Choroid plexus epithelial cell (primary cell): ENCODE measurements around the gene C14orf39.

Source experiments
- DNase-seq: peaks from one replicate; pipeline ENCODE4 v3.0.0-alpha.2; 2010; ENCODE audit warnings: low read depth
- H3K4me3 ChIP-seq: 2 replicates; pipeline ENCODE4 v1.5.1; 2011; ENCODE audit warnings: low read depth, mild to moderate bottlenecking, control low read depth, low read length, moderate library complexity
- TF ChIP-seq, protein P1 (sequence below): conservative IDR thresholded peaks from 2 replicates; pipeline ENCODE4 v1.5.1; 2011; ENCODE audit warnings: low read depth, mild to moderate bottlenecking, control low read depth, inconsistent platforms, low read length, moderate library complexity

Gene C14orf39, protein sequence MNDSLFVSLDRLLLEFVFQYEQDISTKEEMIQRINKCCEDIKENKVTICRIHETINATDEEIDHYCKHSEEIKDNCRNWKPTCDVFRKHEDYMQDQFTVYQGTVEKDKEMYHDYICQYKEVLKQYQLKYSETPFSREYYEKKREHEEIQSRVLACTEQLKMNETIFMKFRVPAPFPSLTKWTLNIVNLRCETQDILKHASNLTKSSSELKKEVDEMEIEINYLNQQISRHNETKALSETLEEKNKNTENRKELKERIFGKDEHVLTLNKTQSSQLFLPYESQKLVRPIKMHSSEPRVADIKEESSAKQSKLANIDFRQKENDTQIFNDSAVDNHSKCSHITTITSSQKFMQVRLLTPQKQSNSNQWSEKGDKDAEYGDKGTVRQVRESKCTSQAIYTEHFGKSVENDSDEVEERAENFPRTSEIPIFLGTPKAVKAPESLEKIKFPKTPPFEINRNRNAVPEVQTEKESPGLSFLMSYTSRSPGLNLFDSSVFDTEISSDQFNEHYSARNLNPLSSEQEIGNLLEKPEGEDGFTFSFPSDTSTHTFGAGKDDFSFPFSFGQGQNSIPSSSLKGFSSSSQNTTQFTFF

GRCh38 chr14:60485598-60486251 lies at the start of gene C14orf39:
Gene C14orf39, minus strand, starts transcription at chr14:60486063. Its CDS starts 985 bp downstream, at chr14:60485078.
- DNase-seq, result peak; percentile 33
- TF ChIP-seq, protein P1, sequence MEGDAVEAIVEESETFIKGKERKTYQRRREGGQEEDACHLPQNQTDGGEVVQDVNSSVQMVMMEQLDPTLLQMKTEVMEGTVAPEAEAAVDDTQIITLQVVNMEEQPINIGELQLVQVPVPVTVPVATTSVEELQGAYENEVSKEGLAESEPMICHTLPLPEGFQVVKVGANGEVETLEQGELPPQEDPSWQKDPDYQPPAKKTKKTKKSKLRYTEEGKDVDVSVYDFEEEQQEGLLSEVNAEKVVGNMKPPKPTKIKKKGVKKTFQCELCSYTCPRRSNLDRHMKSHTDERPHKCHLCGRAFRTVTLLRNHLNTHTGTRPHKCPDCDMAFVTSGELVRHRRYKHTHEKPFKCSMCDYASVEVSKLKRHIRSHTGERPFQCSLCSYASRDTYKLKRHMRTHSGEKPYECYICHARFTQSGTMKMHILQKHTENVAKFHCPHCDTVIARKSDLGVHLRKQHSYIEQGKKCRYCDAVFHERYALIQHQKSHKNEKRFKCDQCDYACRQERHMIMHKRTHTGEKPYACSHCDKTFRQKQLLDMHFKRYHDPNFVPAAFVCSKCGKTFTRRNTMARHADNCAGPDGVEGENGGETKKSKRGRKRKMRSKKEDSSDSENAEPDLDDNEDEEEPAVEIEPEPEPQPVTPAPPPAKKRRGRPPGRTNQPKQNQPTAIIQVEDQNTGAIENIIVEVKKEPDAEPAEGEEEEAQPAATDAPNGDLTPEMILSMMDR, result no peak
- peak within 1 kb of the TSS; percentile 47 for H3K4me3 ChIP-seq

DNA sequence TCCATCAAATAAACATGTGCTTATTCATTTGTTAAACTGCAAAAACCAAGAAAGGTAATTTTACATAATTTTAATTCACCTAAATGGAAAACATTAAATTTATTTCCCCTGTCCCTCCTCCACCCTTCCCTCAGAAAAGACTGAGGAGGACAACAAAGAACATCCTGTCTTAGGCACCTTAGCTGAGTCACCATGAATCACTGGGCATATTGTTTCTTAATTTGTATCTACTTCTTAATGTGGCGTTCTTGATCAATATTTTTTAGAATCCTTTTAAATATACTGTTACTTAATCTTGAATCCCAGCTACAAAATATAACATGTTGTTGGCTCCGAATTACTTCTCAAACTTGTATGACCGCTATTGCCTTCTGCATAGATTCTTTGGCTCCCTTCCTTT lies 46.6 kb upstream of the C14orf39 start:
- TF ChIP-seq, protein P1, result no peak
- no peak for DNase-seq
- no peak overlapping the region for H3K4me3 ChIP-seq

DNA sequence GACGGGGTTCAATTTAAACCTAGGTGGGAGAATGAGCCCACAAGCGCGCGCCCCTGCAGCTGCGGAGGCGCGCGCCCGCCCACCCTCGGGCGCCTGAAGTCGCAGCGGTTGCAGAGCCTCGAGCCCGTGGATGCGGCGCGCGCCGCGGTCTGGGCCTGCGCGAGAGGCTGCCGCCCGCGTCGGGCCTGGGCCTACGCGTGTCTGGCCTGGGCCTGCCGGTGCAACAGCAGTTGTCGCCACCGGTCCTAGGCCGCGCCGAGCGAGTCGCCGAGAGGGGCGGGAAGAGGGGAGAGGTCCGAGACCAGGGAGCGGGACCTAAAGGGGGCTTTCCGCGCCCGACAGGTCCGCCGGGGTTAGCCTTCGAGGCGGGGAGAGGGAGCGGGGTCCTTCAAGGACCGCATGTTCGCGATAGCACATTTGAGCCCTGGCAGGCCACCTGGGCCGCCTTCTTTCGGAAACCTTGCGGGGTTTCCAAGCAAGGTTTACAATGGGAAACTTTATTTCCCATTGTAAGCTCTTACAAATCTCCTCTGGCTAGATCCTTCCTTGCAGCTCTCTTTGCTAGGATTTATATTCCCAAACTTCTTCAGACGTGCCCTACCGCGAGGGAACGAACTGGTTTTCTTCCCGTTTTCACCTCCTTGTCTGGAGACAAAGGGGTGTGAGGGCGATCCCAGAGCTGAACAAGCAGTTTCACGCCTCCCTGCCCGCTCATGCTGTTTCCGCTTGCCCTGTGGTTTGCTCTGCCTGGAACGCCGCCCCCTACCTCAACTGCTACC lies 29.8 kb upstream of the C14orf39 start:
- H3K4me3 ChIP-seq, result no peak overlapping the region
- TF ChIP-seq, protein P1, result no peak
- DNase-seq, result no peak

DNA sequence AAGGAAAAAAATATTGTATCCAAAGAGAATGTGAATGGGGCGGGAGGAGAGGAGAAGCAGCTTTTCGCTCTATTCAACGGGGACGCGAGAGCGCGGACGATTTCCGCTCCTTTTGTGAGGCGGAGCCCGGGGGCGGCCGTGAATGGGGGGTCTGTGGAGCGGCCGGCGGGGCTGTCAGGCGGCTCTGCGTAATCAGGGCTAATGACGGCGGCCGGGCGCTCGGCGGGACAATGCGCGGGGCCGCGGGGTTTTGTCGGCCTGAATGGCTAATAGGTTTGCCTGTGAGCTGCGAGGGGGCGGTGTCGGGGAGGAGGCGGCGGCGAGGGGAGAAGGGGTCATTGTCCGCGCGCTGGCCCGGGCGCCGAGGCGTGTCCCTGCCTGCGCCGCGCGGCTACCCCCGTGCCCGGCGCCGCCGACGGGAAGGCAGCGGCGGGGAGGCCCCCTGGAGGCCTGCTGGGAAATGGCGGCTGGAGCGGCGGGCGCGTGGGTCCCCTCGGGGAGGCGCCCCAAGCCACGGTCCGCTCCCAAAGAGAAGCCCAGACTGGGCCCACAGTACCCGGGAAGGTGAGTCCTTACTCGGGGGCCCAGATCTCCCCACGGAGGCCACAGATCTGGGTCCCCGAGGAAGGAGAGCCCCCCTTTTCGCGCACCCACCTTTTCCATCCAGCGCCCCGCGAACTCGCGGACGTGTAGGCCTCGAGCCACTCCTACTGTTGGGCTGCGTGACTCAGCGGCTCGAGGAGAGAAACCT lies 29.1 kb upstream of the C14orf39 start:
- TF ChIP-seq, protein P1, result no peak
- peak overlapping the region; percentile 34 for H3K4me3 ChIP-seq
- no peak for DNase-seq

- no peak for DNase-seq
- H3K4me3 ChIP-seq, result no peak overlapping the region
- TF ChIP-seq, protein P1, result no peak
These were observed 28.5 kb upstream of the C14orf39 start for GRCh38 chr14:60514378-60514740.

DNA sequence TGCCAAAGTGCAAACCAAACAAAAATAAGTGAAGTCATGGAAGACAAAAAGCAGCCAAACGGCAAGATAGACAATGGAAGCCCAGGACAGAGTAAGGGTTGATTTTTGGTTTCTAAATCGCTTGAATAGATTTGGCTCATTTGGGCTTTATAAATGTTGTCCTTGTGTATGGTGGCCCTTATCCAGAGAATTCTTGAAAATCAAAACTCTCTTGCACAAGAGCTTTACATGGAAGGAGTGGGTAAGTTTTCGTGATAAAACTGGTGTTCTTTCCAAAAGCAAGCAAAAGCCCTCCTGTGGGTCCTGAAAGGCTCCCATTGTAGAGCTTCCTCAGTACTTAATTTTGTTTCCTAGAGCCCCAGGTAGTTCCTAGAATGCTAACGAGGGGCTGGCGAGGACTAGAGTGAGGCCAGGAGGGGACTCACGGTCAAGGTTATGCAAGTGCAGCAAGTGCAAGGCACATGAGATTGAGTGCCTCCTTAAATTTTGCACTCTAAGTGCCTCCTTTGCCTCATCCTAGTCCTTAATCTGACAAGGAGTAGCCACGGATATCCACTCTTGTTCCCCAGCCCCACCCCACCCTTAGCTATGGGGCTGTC lies 27.2 kb upstream of the C14orf39 start:
- no peak for DNase-seq
- no peak overlapping the region for H3K4me3 ChIP-seq
- TF ChIP-seq, protein P1, result no peak
